GM21423 (cell line): Measurements from ENCODE around the gene CD47.

Source experiments
- ATAC-seq: cut with Tn5 transposase; IDR thresholded peaks from one replicate; pipeline ENCODE4 v1.9.1; 2021; ENCODE audit warnings: mild to moderate bottlenecking, moderate library complexity; ENCODE audit not compliant: unreplicated experiment

CD47 gene

GRCh38 chr3:108055931-108056330 is 34.9 kb downstream of the CD47 start:
- no peak for ATAC-seq

- ATAC-seq, result no peak
Measured at GRCh38 chr3:108054935-108055334, 35.9 kb downstream of the CD47 start.

GRCh38 chr3:108053483-108053882 is 37.3 kb downstream of the CD47 start:
- ATAC-seq, result no peak

GRCh38 chr3:108053067-108053466 is 37.8 kb downstream of the CD47 start:
- no peak for ATAC-seq

GRCh38 chr3:108051005-108051404 is 39.8 kb downstream of the CD47 start:
- ATAC-seq, result no peak

GRCh38 chr3:108047987-108048386 is 42.8 kb downstream of the CD47 start:
- ATAC-seq, result no peak

GRCh38 chr3:108046247-108046646 is 44.6 kb downstream of the CD47 start:
- no peak for ATAC-seq

- no peak for ATAC-seq
Measured at GRCh38 chr3:108044699-108045098, 46.1 kb downstream of the CD47 start.

GRCh38 chr3:108042300-108042699 is 48.5 kb downstream of the CD47 start:
- ATAC-seq, result no peak

GRCh38 chr3:108041253-108041652 is 49.6 kb downstream of the CD47 start:
- ATAC-seq, result no peak

- ATAC-seq, result no peak
Measured at GRCh38 chr3:108037770-108038169, 53.1 kb downstream of the CD47 start.

- ATAC-seq, result peak; percentile 64
Measured at GRCh38 chr3:108036984-108037741, 53.7 kb downstream of the CD47 start.

- ATAC-seq, result no peak
Measured at GRCh38 chr3:108036401-108036800, 54.4 kb downstream of the CD47 start.

- ATAC-seq, result no peak
Measured at GRCh38 chr3:108035751-108036150, 55.1 kb downstream of the CD47 start.

- no peak for ATAC-seq
Measured at GRCh38 chr3:108031895-108032294, 58.9 kb downstream of the CD47 start.

- no peak for ATAC-seq
Measured at GRCh38 chr3:108030960-108031359, 59.9 kb downstream of the CD47 start.

- ATAC-seq, result no peak
Measured at GRCh38 chr3:108029466-108029865, 61.4 kb downstream of the CD47 start.

- ATAC-seq, result no peak
Measured at GRCh38 chr3:108028896-108029295, 61.9 kb downstream of the CD47 start.

- ATAC-seq, result no peak
Measured at GRCh38 chr3:108025177-108025576, 65.7 kb downstream of the CD47 start.

- no peak for ATAC-seq
Measured at GRCh38 chr3:108024146-108024850, 66.5 kb downstream of the CD47 start.

GRCh38 chr3:108022256-108023150 is 68.3 kb downstream of the CD47 start:
- ATAC-seq, result no peak
